Placental epithelial cell (primary cell): ENCODE data around the gene ADGRL1. TPM values are rescaled to one million over a fixed set of nuclear protein-coding genes. Genes with fewer than 3 reads are reported as not detected.

ENCODE experiments used
- small RNA-seq: library from RNA; depleted of rRNA; stranded (forward); fragments of <200 nt; gene quantifications from one replicate; pipeline ENCODE3, GENCODE V24; 2012
- total RNA-seq: library from RNA; depleted of rRNA; stranded (reverse); fragments of >200 nt; gene quantifications from 2 replicates; pipeline ENCODE4 v1.2.3, GENCODE V29; 2012

The ADGRL1 gene
- 4.0 and 7.5 TPM in 2 replicates for total RNA-seq

GRCh38 chr19:14205452-14206287 lies at the start of gene ADGRL1:
Gene ADGRL1, minus strand, starts transcription at chr19:14206169. Its CDS starts 22,567 bp downstream, at chr19:14183602.

GRCh38 chr19:14136509-14137281 lies 69.3 kb downstream of the ADGRL1 start, which contains the start of gene ASF1B:
Gene ASF1B, minus strand, starts transcription at chr19:14136589. Its CDS starts 133 bp downstream, at chr19:14136456.

GRCh38 chr19:14117668-14118164 lies 88.3 kb downstream of the ADGRL1 start, which contains the start of gene PRKACA:
Gene PRKACA, minus strand, starts transcription at chr19:14117762. Its CDS starts 215 bp downstream, at chr19:14117547.

Small RNA genes within 50 kb of the gene (small RNA-seq; reads per million reads assigned to genes)
- not detected for gene RN7SL231P

Other genes with a start within 250 kb of the ADGRL1 start
- gene RFX1, start 199.8 kb downstream of the ADGRL1 start, total RNA-seq = 5.1 and 5.3 TPM in 2 replicates
- not detected in 2 replicates for gene RLN3, start 178.0 kb downstream of the ADGRL1 start, total RNA-seq
- 0.39 and 0.65 TPM in 2 replicates for gene IL27RA, start 174.4 kb downstream of the ADGRL1 start, total RNA-seq
- 0.39 and 0.43 TPM in 2 replicates for gene PALM3, start 144.1 kb downstream of the ADGRL1 start, total RNA-seq
- 0.22 and 0.39 TPM in 2 replicates for gene MISP3, start 133.4 kb downstream of the ADGRL1 start, total RNA-seq
- 1.2 TPM in 1 of 2 replicates, not detected in the other for gene C19orf67, start 120.4 kb downstream of the ADGRL1 start, total RNA-seq
- gene SAMD1, start 115.4 kb downstream of the ADGRL1 start, total RNA-seq = 24.8 and 31.8 TPM in 2 replicates
- gene PRKACA, start 88.4 kb downstream of the ADGRL1 start, total RNA-seq = 26.7 and 34.3 TPM in 2 replicates
- 3.9 and 6.9 TPM in 2 replicates for gene ASF1B, start 69.6 kb downstream of the ADGRL1 start, total RNA-seq
- gene ADGRE5, start 175.3 kb upstream of the ADGRL1 start, total RNA-seq = 16.1 and 30.7 TPM in 2 replicates
- gene DDX39A, start 213.2 kb upstream of the ADGRL1 start, total RNA-seq = 22.0 and 59.6 TPM in 2 replicates
- gene PKN1, start 227.1 kb upstream of the ADGRL1 start, total RNA-seq = 5.6 and 7.9 TPM in 2 replicates